WERI-Rb-1 (cell line): ENCODE results near the gene ZNF536.

Experiments used
- DNase-seq: peaks from one replicate; pipeline ENCODE4 v3.0.0-alpha.2; 2020
- H3K27ac ChIP-seq: fragments of 250-450 bp; sonication (Bioruptor Pico); 2 replicates; pipeline ENCODE4 v1.5.1; 2020; ENCODE audit warnings: mild to moderate bottlenecking, moderate library complexity
- H3K27me3 ChIP-seq: fragments of 250-450 bp; sonication (Bioruptor Pico); 2 replicates; pipeline ENCODE4 v1.5.1; 2021; ENCODE audit warnings: mild to moderate bottlenecking, low read depth, moderate library complexity; ENCODE audit not compliant: insufficient read depth, severe bottlenecking
- H3K36me3 ChIP-seq: fragments of 250-450 bp; sonication (Bioruptor Pico); 2 replicates; pipeline ENCODE4 v1.5.1; 2020; ENCODE audit warnings: mild to moderate bottlenecking, moderate library complexity
- H3K4me3 ChIP-seq: 2 replicates; pipeline ENCODE4 v1.5.1; 2011; ENCODE audit warnings: low read depth, mild to moderate bottlenecking, control low read depth, low read length
- H3K9me3 ChIP-seq: fragments of 250-450 bp; sonication (Bioruptor Pico); 2 replicates; pipeline ENCODE4 v1.5.1; 2021; ENCODE audit warnings: mild to moderate bottlenecking, moderate library complexity; ENCODE audit not compliant: severe bottlenecking
- CTCF ChIP-seq: IDR thresholded peaks from 2 replicates; pipeline ENCODE4 v1.5.1; 2011; ENCODE audit warnings: low read depth, mild to moderate bottlenecking, control low read depth, inconsistent platforms, low read length

Gene ZNF536

GRCh38 chr19:30556230-30556711, 184.1 kb downstream of the ZNF536 start:
- Histone ChIP-seq H3K4me3 (no peak overlapping the region), H3K9me3 (no peaks in the 10 kb centered on the region), H3K36me3 (no peaks in the 10 kb centered on the region), H3K27me3 (no peaks in the 10 kb centered on the region), H3K27ac (no peak overlapping the region)
- TF ChIP-seq CTCF: peak; percentile 52
- DNase-seq: peak; percentile 51

- Histone ChIP-seq H3K4me3 (no peak overlapping the region), H3K9me3 (no peaks in the 10 kb centered on the region), H3K27ac (peak overlapping the region; percentile 31; the same call in 1 of the 2 replicates), H3K36me3 (no peaks in the 10 kb centered on the region), H3K27me3 (no peaks in the 10 kb centered on the region)
- no peak for TF ChIP-seq CTCF
- DNase-seq: peak; percentile 55
Measured at GRCh38 chr19:30557212-30557611, 185.0 kb downstream of the ZNF536 start.

GRCh38 chr19:30557927-30558557, 185.9 kb downstream of the ZNF536 start:
- Histone ChIP-seq H3K36me3 (no peaks in the 10 kb centered on the region), H3K4me3 (no peak overlapping the region), H3K27me3 (no peaks in the 10 kb centered on the region), H3K27ac (no peak overlapping the region), H3K9me3 (no peaks in the 10 kb centered on the region)
- no peak for DNase-seq
- no peak for TF ChIP-seq CTCF

GRCh38 chr19:30558793-30559192, 186.6 kb downstream of the ZNF536 start:
- H3K36me3 ChIP-seq: no peaks in the 10 kb centered on the region
- no peaks in the 10 kb centered on the region for H3K27me3 ChIP-seq
- H3K4me3 ChIP-seq: no peak overlapping the region
- no peak for DNase-seq
- TF ChIP-seq CTCF: no peak
- H3K9me3 ChIP-seq: no peaks in the 10 kb centered on the region
- no peak overlapping the region for H3K27ac ChIP-seq

- Histone ChIP-seq H3K9me3 (no peaks in the 10 kb centered on the region), H3K4me3 (no peak overlapping the region), H3K27ac (no peak overlapping the region), H3K27me3 (no peaks in the 10 kb centered on the region), H3K36me3 (no peaks in the 10 kb centered on the region)
- TF ChIP-seq CTCF: no peak
- DNase-seq: no peak
Measured at GRCh38 chr19:30559446-30559845, 187.3 kb downstream of the ZNF536 start.

- Histone ChIP-seq H3K27ac (no peak overlapping the region), H3K9me3 (no peaks in the 10 kb centered on the region)
- TF ChIP-seq CTCF: no peak
Measured at GRCh38 chr19:30562981-30563380, 190.8 kb downstream of the ZNF536 start.

More at GRCh38 chr19:30562981-30563380, 190.8 kb downstream of the ZNF536 start:
- H3K36me3 ChIP-seq: no peaks in the 10 kb centered on the region
- no peaks in the 10 kb centered on the region for H3K27me3 ChIP-seq
- DNase-seq: no peak
- H3K4me3 ChIP-seq: no peak overlapping the region
